Measurements from ENCODE around the gene DNER.

Gene DNER

GRCh38 chr2:229669841-229670240 is 44.5 kb downstream of the DNER start:
- DNase-seq (ENCODE audit: low spot score): no peak

- DNase-seq (ENCODE audit: low spot score): no peak
Observed at GRCh38 chr2:229666811-229667210, 47.5 kb downstream of the DNER start.

GRCh38 chr2:229665158-229665557 is 49.2 kb downstream of the DNER start:
- DNase-seq (ENCODE audit: low spot score): peak; percentile 58

- no peak for DNase-seq (ENCODE audit: low spot score)
Observed at GRCh38 chr2:229661478-229661877, 52.9 kb downstream of the DNER start.

GRCh38 chr2:229660951-229661350 is 53.4 kb downstream of the DNER start:
- no peak for DNase-seq (ENCODE audit: low spot score)

GRCh38 chr2:229660391-229660790 is 54.0 kb downstream of the DNER start:
- no peak for DNase-seq (ENCODE audit: low spot score)

- no peak for DNase-seq (ENCODE audit: low spot score)
Observed at GRCh38 chr2:229658004-229658403, 56.4 kb downstream of the DNER start.

GRCh38 chr2:229654437-229654836 is 59.9 kb downstream of the DNER start:
- DNase-seq (ENCODE audit: low spot score): no peak

- DNase-seq (ENCODE audit: low spot score): no peak
Observed at GRCh38 chr2:229653531-229653930, 60.8 kb downstream of the DNER start.

- no peak for DNase-seq (ENCODE audit: low spot score)
Observed at GRCh38 chr2:229652796-229653195, 61.6 kb downstream of the DNER start.

- DNase-seq (ENCODE audit: low spot score): peak; percentile 70
Observed at GRCh38 chr2:229650901-229651300, 63.5 kb downstream of the DNER start.

GRCh38 chr2:229650059-229650458 is 64.3 kb downstream of the DNER start:
- DNase-seq (ENCODE audit: low spot score): no peak

- no peak for DNase-seq (ENCODE audit: low spot score)
Observed at GRCh38 chr2:229646186-229646723, 68.1 kb downstream of the DNER start.

GRCh38 chr2:229642371-229642770 is 72.0 kb downstream of the DNER start:
- DNase-seq (ENCODE audit: low spot score): no peak

- no peak for DNase-seq (ENCODE audit: low spot score)
Observed at GRCh38 chr2:229641676-229642075, 72.7 kb downstream of the DNER start.

GRCh38 chr2:229640636-229641035 is 73.7 kb downstream of the DNER start:
- DNase-seq (ENCODE audit: low spot score): no peak

GRCh38 chr2:229636571-229636970 is 77.8 kb downstream of the DNER start:
- no peak for DNase-seq (ENCODE audit: low spot score)

- DNase-seq (ENCODE audit: low spot score): no peak
Observed at GRCh38 chr2:229635371-229635680, 79.0 kb downstream of the DNER start.

- peak; percentile 79 for DNase-seq (ENCODE audit: low spot score)
Observed at GRCh38 chr2:229634601-229635370, 79.6 kb downstream of the DNER start.

GRCh38 chr2:229633556-229633955 is 80.8 kb downstream of the DNER start:
- peak; percentile 30 for DNase-seq (ENCODE audit: low spot score)

- DNase-seq (ENCODE audit: low spot score): no peak
Observed at GRCh38 chr2:229629039-229629438, 85.3 kb downstream of the DNER start.

- no peak for DNase-seq (ENCODE audit: low spot score)
Observed at GRCh38 chr2:229627728-229628127, 86.6 kb downstream of the DNER start.

- DNase-seq (ENCODE audit: low spot score): no peak
Observed at GRCh38 chr2:229622495-229623355, 91.6 kb downstream of the DNER start.

Measured in globus pallidus (tissue), 1 donor.